Common myeloid progenitor, CD34-positive (primary cell): ENCODE results near the gene ZFHX3.

Experiments
- CTCF ChIA-PET: fragments of 350-600 bp; sonication (Branson Sonifier 250); formaldehyde crosslinking; loops from one replicate; lab custom pipeline; 2021; ENCODE audit warnings: antibody characterized with exemption; lab: Charles Lee
- POLR2A ChIA-PET: fragments of 350-600 bp; sonication (Branson Sonifier 250); formaldehyde crosslinking; loops from one replicate; lab custom pipeline; 2021; ENCODE audit warnings: antibody characterized with exemption; lab: Charles Lee
- DNase-seq, 3 donors: peaks; one replicate each; pipeline versions ENCODE4 v3.0.0 to v3.0.0-alpha.2; 2013
- H3K27ac ChIP-seq, 2 experiments: 1 replicate in 1 of 2; 2 replicates in 1 of 2; pipeline ENCODE4 v1.7.0; 2013; ENCODE audit warnings: inconsistent platforms in 2 of 2, low read length in 2 of 2, mild to moderate bottlenecking in 2 of 2, low read depth in 1 of 2, moderate library complexity in 1 of 2; ENCODE audit not compliant: severe bottlenecking in 2 of 2, insufficient read depth in 1 of 2, poor library complexity in 1 of 2
- H3K27me3 ChIP-seq, 5 experiments: replicated peaks in 2 of 5; 1 replicate in 3 of 5; 2 replicates in 2 of 5; pipeline versions ENCODE4 v1.6.1 to v1.7.0; 2013; ENCODE audit warnings: low read length in 4 of 5, mild to moderate bottlenecking in 2 of 5, moderate library complexity in 2 of 5, inconsistent platforms in 1 of 5; ENCODE audit not compliant: insufficient read depth in 5 of 5, control insufficient read depth in 4 of 5
- H3K36me3 ChIP-seq, 4 experiments: 1 replicate in 2 of 4; 2 replicates in 2 of 4; pipeline versions ENCODE4 v1.6.1 to v1.7.0; 2013; ENCODE audit warnings: low read length in 3 of 4, control low read depth in 1 of 4, mild to moderate bottlenecking in 1 of 4; ENCODE audit not compliant: control insufficient read depth in 4 of 4, insufficient read depth in 4 of 4
- H3K4me1 ChIP-seq, 4 experiments: 1 replicate in 3 of 4; 2 replicates in 1 of 4; pipeline versions ENCODE4 v1.6.1 to v1.7.1; 2013; ENCODE audit warnings: low read length in 3 of 4, mild to moderate bottlenecking in 3 of 4, control low read depth in 1 of 4, inconsistent platforms in 1 of 4, moderate library complexity in 1 of 4; ENCODE audit not compliant: control insufficient read depth in 4 of 4, insufficient read depth in 4 of 4; ENCODE audit errors: control extremely low read depth in 1 of 4
- H3K4me3 ChIP-seq, 7 experiments: 1 replicate in 4 of 7; 2 replicates in 3 of 7; pipeline versions ENCODE4 v1.5.1 to v1.7.0; 2013; ENCODE audit warnings: mild to moderate bottlenecking in 7 of 7, low read length in 6 of 7, moderate library complexity in 6 of 7, inconsistent platforms in 2 of 7, low read depth in 2 of 7, control low read depth in 1 of 7; ENCODE audit not compliant: insufficient read depth in 4 of 7, control insufficient read depth in 1 of 7; ENCODE audit errors: extremely low read depth in 1 of 7
- H3K9me3 ChIP-seq, 5 experiments: 1 replicate in 4 of 5; 2 replicates in 1 of 5; pipeline versions ENCODE4 v1.6.1 to v1.7.1; 2013; ENCODE audit warnings: low read length in 4 of 5, mild to moderate bottlenecking in 2 of 5, inconsistent platforms in 1 of 5, low read depth in 1 of 5, moderate library complexity in 1 of 5; ENCODE audit not compliant: control insufficient read depth in 4 of 5, insufficient read depth in 2 of 5; ENCODE audit errors: control extremely low read depth in 1 of 5
- WGBS: methylation state at CpG from one replicate; pipeline ENCODE4 v1.1.5; 2013; ENCODE audit not compliant: insufficient coverage; 5-methylcytosine and 5-hydroxymethylcytosine counted together

The ZFHX3 gene

DNA sequence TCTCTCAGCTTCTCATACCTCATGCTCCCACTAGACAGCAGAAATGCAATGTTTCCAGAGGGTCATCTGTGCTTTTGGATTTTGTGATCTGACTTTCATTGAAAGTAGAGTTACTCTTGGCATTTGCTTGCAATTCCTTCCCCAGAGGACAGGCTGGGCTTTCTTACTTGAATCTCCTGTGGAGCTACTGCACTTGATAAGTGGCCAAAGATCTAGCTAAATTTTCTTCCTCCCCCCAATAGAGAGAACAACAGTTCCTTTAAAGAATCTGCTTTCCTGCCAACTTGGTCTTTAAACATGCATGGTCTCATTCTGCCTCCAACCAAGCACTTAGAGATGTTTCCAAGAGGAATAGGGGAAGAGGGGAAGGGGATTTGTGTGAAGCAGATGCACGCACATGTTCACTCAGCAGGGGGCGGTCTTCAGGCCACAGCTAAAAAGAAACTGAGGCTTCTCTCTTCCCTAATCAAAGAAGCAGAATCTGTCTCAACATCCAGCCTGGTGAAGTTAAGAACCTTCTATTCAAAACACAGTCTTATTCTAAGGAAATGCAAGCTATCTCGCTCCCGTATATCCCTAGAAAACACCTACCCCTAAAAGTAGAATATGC is 229.6 kb downstream of the ZFHX3 start:
- Histone ChIP-seq H3K27me3 (no peaks in the 10 kb centered on the region), H3K4me1 (peaks cover 0 to 3% (median 0%) of the 10 kb centered on the region in 4 experiments), H3K36me3 (no peaks in the 10 kb centered on the region), H3K27ac (no peak overlapping the region), H3K9me3 (no peaks in the 10 kb centered on the region), H3K4me3 (no peak overlapping the region)
- ChIA-PET CTCF (interaction anchor here (0.7 to 1.9 kb wide), 3 partner anchors 9 to 29 kb away, joined by 3 to 10 read pairs (median 6); no protein-coding TSS in a partner anchor), POLR2A (interaction anchor here (1.2 kb wide), 1 partner anchor 9 kb away, joined by 3 read pairs; no protein-coding TSS in a partner anchor)
- no peak for DNase-seq
- WGBS: no CpG with 5 or more reads among the region's 4 CpGs

GRCh38 chr16:72815348-72816318 is 232.3 kb downstream of the ZFHX3 start:
- ChIA-PET POLR2A (interaction anchor here (0.6 kb wide), 1 partner anchor 61 kb away, joined by 4 read pairs; no protein-coding TSS in a partner anchor), CTCF (interaction anchor here (1.3 to 2.1 kb wide), 2 partner anchors 11 to 17 kb away, joined by 5 to 9 read pairs; no protein-coding TSS in a partner anchor)
- no peak overlapping the region for H3K4me3 ChIP-seq
- H3K27ac ChIP-seq: no peak overlapping the region
- 100% methylated on average over 2 of the region's 5 CpGs for WGBS
- H3K27me3 ChIP-seq: no peaks in the 10 kb centered on the region
- H3K9me3 ChIP-seq: no peaks in the 10 kb centered on the region
- peaks cover 0 to 8% (median 0%) of the 10 kb centered on the region in 4 experiments for H3K36me3 ChIP-seq
- peaks cover 0 to 7% (median under 1%) of the 10 kb centered on the region in 4 experiments for H3K4me1 ChIP-seq
- DNase-seq: no peak

DNA sequence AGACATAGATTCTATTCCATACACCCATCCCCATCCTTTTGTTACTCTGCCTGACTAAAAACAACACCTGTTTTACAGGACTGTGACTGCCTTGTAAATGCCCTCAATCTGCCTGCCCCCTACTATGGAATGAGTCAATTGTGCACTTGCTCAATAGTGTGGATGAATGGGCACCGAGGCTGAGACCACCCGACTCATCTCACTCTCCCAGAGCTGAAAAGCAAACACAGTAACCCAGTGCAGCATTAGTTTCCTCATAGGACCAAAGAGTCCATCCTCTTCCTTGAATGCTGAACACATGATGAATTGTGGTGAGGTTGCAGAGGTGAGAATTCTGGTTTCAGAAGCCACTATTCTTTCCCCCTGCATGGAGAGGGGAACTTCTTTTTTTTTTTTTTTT is 233.7 kb downstream of the ZFHX3 start:
- CTCF ChIA-PET: no interaction called here
- H3K9me3 ChIP-seq: no peaks in the 10 kb centered on the region
- POLR2A ChIA-PET: no interaction called here
- H3K4me1 ChIP-seq: peaks cover 0 to 7% (median under 1%) of the 10 kb centered on the region in 4 experiments
- H3K27ac ChIP-seq: no peak overlapping the region
- no peaks in the 10 kb centered on the region for H3K27me3 ChIP-seq
- H3K36me3 ChIP-seq: peaks cover 0 to 8% (median 0%) of the 10 kb centered on the region in 4 experiments
- WGBS: 100% methylated on average over 1 of the region's 2 CpGs
- DNase-seq: peak in 2 of 3 donors; percentile 10 to 13
- no peak overlapping the region for H3K4me3 ChIP-seq

- DNase-seq: peak in 1 of 3 donors; percentile 6
- no CpG with 5 or more reads among the region's 3 CpGs for WGBS
- Histone ChIP-seq H3K27ac (no peak overlapping the region), H3K4me3 (no peak overlapping the region), H3K4me1 (peaks cover 0 to 7% (median under 1%) of the 10 kb centered on the region in 4 experiments), H3K27me3 (no peaks in the 10 kb centered on the region), H3K9me3 (no peaks in the 10 kb centered on the region), H3K36me3 (peaks cover 0 to 8% (median 0%) of the 10 kb centered on the region in 4 experiments)
- ChIA-PET POLR2A (no interaction called here), CTCF (no interaction called here)
Measured at GRCh38 chr16:72812672-72813071, 235.3 kb downstream of the ZFHX3 start.

DNA sequence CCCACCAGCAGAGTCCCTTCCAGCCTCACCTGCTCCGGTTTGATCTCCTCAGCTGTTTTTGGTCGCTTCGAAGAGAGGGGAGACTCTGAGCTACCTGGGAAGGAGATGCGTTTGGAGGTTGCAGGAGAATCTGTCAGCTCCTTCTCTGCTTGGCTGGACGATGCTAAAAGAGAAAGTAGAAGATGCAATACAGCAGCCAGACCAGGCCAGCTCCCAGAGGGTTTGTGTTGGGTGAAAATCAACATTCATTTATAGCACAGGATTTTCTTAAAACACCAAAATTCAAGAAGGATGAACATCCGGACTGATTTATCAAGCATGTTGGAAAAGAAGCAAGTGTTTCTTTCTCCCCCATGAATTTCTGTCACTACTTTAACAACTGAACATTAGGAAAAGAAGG is 236.1 kb downstream of the ZFHX3 start:
- peaks cover 0 to 7% (median under 1%) of the 10 kb centered on the region in 4 experiments for H3K4me1 ChIP-seq
- no peaks in the 10 kb centered on the region for H3K9me3 ChIP-seq
- WGBS: 100% methylated on average over 2 of the region's 6 CpGs
- H3K4me3 ChIP-seq: no peak overlapping the region
- no peak overlapping the region for H3K27ac ChIP-seq
- DNase-seq: no peak
- ChIA-PET POLR2A (no interaction called here), CTCF (interaction anchor here (0.9 to 1.4 kb wide), 3 partner anchors 14 to 309 kb away, joined by 3 read pairs; no protein-coding TSS in a partner anchor)
- peaks cover 0 to 8% (median 0%) of the 10 kb centered on the region in 4 experiments for H3K36me3 ChIP-seq
- no peaks in the 10 kb centered on the region for H3K27me3 ChIP-seq

- H3K4me3 ChIP-seq: no peak overlapping the region
- WGBS: 98% methylated on average over 5 of the region's 8 CpGs
- H3K27me3 ChIP-seq: no peaks in the 10 kb centered on the region
- CTCF ChIA-PET: interaction anchor here (0.9 to 1.4 kb wide), 3 partner anchors 15 to 308 kb away, joined by 3 read pairs; no protein-coding TSS in a partner anchor
- peaks cover 0 to 8% (median 0%) of the 10 kb centered on the region in 4 experiments for H3K36me3 ChIP-seq
- H3K27ac ChIP-seq: no peak overlapping the region
- DNase-seq: no peak
- H3K9me3 ChIP-seq: no peaks in the 10 kb centered on the region
- H3K4me1 ChIP-seq: peaks cover 0 to 7% (median under 1%) of the 10 kb centered on the region in 4 experiments
- POLR2A ChIA-PET: no interaction called here
Measured at GRCh38 chr16:72811188-72811720, 236.7 kb downstream of the ZFHX3 start.
